K562 (cell line): ENCODE data around the gene PLA2G4D. TPM values are rescaled to one million over a fixed set of nuclear protein-coding genes. Genes with fewer than 3 reads are reported as not detected.

Experiments
- CBX3 ChIP-seq, 2 experiments: IDR thresholded peaks; 1 replicate in 1 of 2; 2 replicates in 1 of 2; pipeline ENCODE4 v1.6.1; 2012; ENCODE audit warnings: inconsistent platforms in 2 of 2, low read length in 2 of 2, borderline replicate concordance in 1 of 2, control low read depth in 1 of 2
- CHD1 ChIP-seq: fragments of 200-600 bp; sonication (generic); IDR thresholded peaks from one replicate; pipeline ENCODE4 v1.6.1; 2012; ENCODE audit warnings: mild to moderate bottlenecking, moderate library complexity, low read length, inconsistent platforms
- CREB3 ChIP-seq: fragments of 450-650 bp; conservative IDR thresholded peaks from 2 replicates; pipeline ENCODE4 v1.6.1; 2016; ENCODE audit warnings: missing genetic modification characterization, low read depth, mild to moderate bottlenecking, missing compliant biosample characterization, moderate library complexity
- ELF2 ChIP-seq: fragments of 250-450 bp; sonication (Bioruptor Pico); IDR thresholded peaks from 2 replicates; pipeline ENCODE4 v1.5.0; 2021; ENCODE audit warnings: mild to moderate bottlenecking
- ELK1 ChIP-seq: sonication (generic); formaldehyde crosslinking; IDR thresholded peaks from 2 replicates; pipeline ENCODE4 v1.8.1; 2022; ENCODE audit warnings: missing genetic modification reagents
- FOXJ3 ChIP-seq: sonication (generic); formaldehyde crosslinking; IDR thresholded peaks from 2 replicates; pipeline ENCODE4 v1.4.0; 2020; ENCODE audit warnings: mild to moderate bottlenecking, missing genetic modification reagents
- GATAD2A ChIP-seq: fragments of 450-650 bp; IDR thresholded peaks from 2 replicates; pipeline ENCODE4 v1.6.1; 2017
- KAT7 ChIP-seq: sonication (generic); formaldehyde crosslinking; IDR thresholded peaks from 2 replicates; pipeline ENCODE4 v1.8.0; 2022; ENCODE audit warnings: missing genetic modification reagents, mild to moderate bottlenecking, borderline replicate concordance
- LEF1 ChIP-seq: fragments of 450-650 bp; IDR thresholded peaks from 2 replicates; pipeline ENCODE4 v1.6.1; 2016; ENCODE audit warnings: mild to moderate bottlenecking
- NCOA6 ChIP-seq: fragments of 450-650 bp; IDR thresholded peaks from 2 replicates; pipeline ENCODE4 v1.6.1; 2017; ENCODE audit warnings: mild to moderate bottlenecking
- NR0B1 ChIP-seq: fragments of 450-650 bp; IDR thresholded peaks from one replicate; pipeline ENCODE4 v1.6.1; 2018; ENCODE audit warnings: mild to moderate bottlenecking, moderate library complexity; ENCODE audit not compliant: partially characterized antibody
- PATZ1 ChIP-seq: fragments of 250-450 bp; sonication (Bioruptor Pico); IDR thresholded peaks from 2 replicates; pipeline ENCODE4 v1.5.0; 2020; ENCODE audit warnings: mild to moderate bottlenecking, borderline replicate concordance
- XRCC3 ChIP-seq: fragments of 450-650 bp; IDR thresholded peaks from 2 replicates; pipeline ENCODE4 v1.6.1; 2017; ENCODE audit warnings: mild to moderate bottlenecking, moderate library complexity
- YY1 ChIP-seq, 3 experiments: IDR thresholded peaks; 2 replicates each; pipeline ENCODE4 v1.6.1; 2011; ENCODE audit warnings: low read length in 2 of 3, mild to moderate bottlenecking in 2 of 3, moderate library complexity in 2 of 3, borderline replicate concordance in 1 of 3, control low read depth in 1 of 3, low read depth in 1 of 3; ENCODE audit not compliant: insufficient read depth in 3 of 3, insufficient replicate concordance in 2 of 3, control insufficient read depth in 1 of 3, insufficient read length in 1 of 3; ENCODE audit errors: extremely low read depth in 1 of 3
- ZBTB8A ChIP-seq: fragments of 450-650 bp; IDR thresholded peaks from 2 replicates; pipeline ENCODE4 v1.6.1; 2018; ENCODE audit warnings: mild to moderate bottlenecking, moderate library complexity; ENCODE audit not compliant: partially characterized antibody
- ZNF239 ChIP-seq: fragments of 250-450 bp; sonication (Bioruptor Pico); IDR thresholded peaks from 2 replicates; pipeline ENCODE4 v1.4.0; 2020; ENCODE audit warnings: mild to moderate bottlenecking
- ZNF311 ChIP-seq: fragments of 250-450 bp; sonication (Bioruptor Pico); IDR thresholded peaks from 2 replicates; pipeline ENCODE4 v1.4.0; 2020; ENCODE audit warnings: mild to moderate bottlenecking, moderate library complexity
- ZNF347 ChIP-seq: fragments of 450-650 bp; formaldehyde crosslinking; IDR thresholded peaks from 2 replicates; pipeline ENCODE4 v1.4.0; 2020; ENCODE audit warnings: low read depth, mild to moderate bottlenecking, moderate library complexity
- ZNF511 ChIP-seq: sonication (generic); formaldehyde crosslinking; IDR thresholded peaks from 2 replicates; pipeline ENCODE4 v1.8.0; 2022; ENCODE audit warnings: mild to moderate bottlenecking, missing genetic modification reagents
- ZNF668 ChIP-seq: fragments of 250-450 bp; sonication (Bioruptor Pico); IDR thresholded peaks from 2 replicates; pipeline ENCODE4 v1.8.0; 2022; ENCODE audit warnings: mild to moderate bottlenecking, inconsistent platforms
- ZNF785 ChIP-seq: fragments of 250-450 bp; sonication (Bioruptor Pico); IDR thresholded peaks from 2 replicates; pipeline ENCODE4 v1.4.0; 2020; ENCODE audit warnings: mild to moderate bottlenecking
- ZZZ3 ChIP-seq: fragments of 450-650 bp; IDR thresholded peaks from 2 replicates; pipeline ENCODE4 v1.6.1; 2016; ENCODE audit warnings: antibody characterized with exemption, mild to moderate bottlenecking, moderate library complexity
- polyA plus RNA-seq, 8 experiments: library from polyadenylated mRNA; depleted of rRNA in 4 of 8; stranded (reverse) in 5 of 8; unstranded in 3 of 8; fragments of >200 nt; fragmentation: Nextera tagmentation in 2 of 8; fragmentation: Illumina TruSeq in 1 of 8; extraction: Ambion mirVana in 2 of 8; extraction: Trizol in 1 of 8; gene quantifications; 2 replicates each; pipeline versions ENCODE4 v1.2.1 to v1.2.3, GENCODE V29; 2011 to 2014; ENCODE audit warnings: inconsistent platforms in 1 of 8, missing spikeins in 1 of 8
- total RNA-seq, 7 experiments: library from RNA; depleted of rRNA in 6 of 7; stranded (reverse); fragments of >200 nt in 6 of 7; fragmentation: Illumina TruSeq in 2 of 7; extraction: Trizol in 2 of 7; gene quantifications; 2 replicates each; pipeline versions ENCODE4 v1.2.1 to v1.2.3, GENCODE V29; 2011 to 2021; ENCODE audit warnings: low replicate concordance in 1 of 7

PLA2G4D gene
- total and polyA plus RNA-seq, 9 of the 15 experiments (the other 6 are each of a cell fraction or from before 2014, with no cell fraction given): 0.04 TPM; not detected in 8

GRCh38 chr15:42056934-42057798 lies 37.2 kb downstream of the PLA2G4D start (continued):
- TF ChIP-seq ELK1 (CRISPR knock-in tag) (no peak), NCOA6 (no peak), PATZ1 (CRISPR knock-in tag) (no peak), CHD1 (no peak), LEF1 (no peak), ZZZ3 (no peak), ZNF511 (CRISPR knock-in tag) (no peak), ZNF311 (CRISPR knock-in tag) (no peak), FOXJ3 (no peak), YY1 (IDR thresholded peaks at IDR 0.05; ENCODE audit: borderline replicate concordance in 1 of 3, control insufficient read depth in 1 of 3, extremely low read depth in 1 of 3, insufficient read depth in 3 of 3, insufficient read length in 1 of 3, insufficient replicate concordance in 2 of 3, low read depth in 1 of 3, low read length in 2 of 3) (peak in 1 of 3 experiments; percentile 66), NR0B1 (no peak), ZNF347 (CRISPR knock-in tag) (no peak), CBX3 (IDR thresholded peaks at IDR 0.05; ENCODE audit: borderline replicate concordance in 1 of 2, low read length in 2 of 2) (peak in 1 of 2 experiments; percentile 71; a peak in 1 of 3 replicates), XRCC3 (no peak), ZBTB8A (no peak), ZNF785 (CRISPR knock-in tag) (no peak), CREB3 (tag) (no peak), ZNF239 (CRISPR knock-in tag) (no peak), KAT7 (CRISPR knock-in tag) (no peak), GATAD2A (no peak), ZNF668 (CRISPR knock-in tag) (no peak), ELF2 (no peak)
